ENCODE results near the gene LIPC. TPM values are rescaled to one million over a fixed set of nuclear protein-coding genes. Genes with fewer than 3 reads are reported as not detected.

The LIPC gene
- total RNA-seq, 4 donors from 2014 or later: 0.48 to 8.2 (median 2.6) TPM; not detected in 1

DNA sequence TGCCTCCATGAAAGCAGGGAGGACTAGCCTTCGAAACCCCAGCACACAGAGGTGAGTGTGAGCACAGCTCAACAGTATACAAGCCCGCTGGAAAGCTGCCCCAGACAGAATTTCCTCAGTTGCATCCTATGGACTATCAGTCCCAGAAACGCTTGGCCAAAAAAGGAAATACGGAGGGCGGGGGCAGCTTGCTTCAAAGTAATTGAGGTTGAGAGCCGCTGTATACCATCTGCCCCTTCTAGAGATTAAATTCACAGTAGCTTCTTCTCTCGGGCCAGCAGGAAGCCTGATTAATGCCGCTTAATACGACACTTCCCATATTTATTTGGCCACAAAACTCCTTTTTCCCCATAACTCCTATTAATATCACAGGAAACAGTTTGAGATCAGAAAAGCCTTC, 88.7 kb downstream of the LIPC start:
- intact Hi-C loops (cut with DNase I; ENCODE audit: low total_unique reads) (no loop called here), in situ Hi-C loops (cut with MboI; ENCODE audit: low pct_ligation_motif_present in 1 of 4, low pct_unique_long_range_greater_than_20kb in 1 of 4, low sequenced_read_pairs in 3 of 4) (no loop called here)
- Histone ChIP-seq H3K4me1 (peaks cover 0 to 8% (median 0%) of the 10 kb centered on the region in 4 donors), H3K27me3 (no peaks in the 10 kb centered on the region), H3K4me3 (no peak overlapping the region), H3K9me3 (no peaks in the 10 kb centered on the region), H3K36me3 (no peaks in the 10 kb centered on the region), H3K27ac (no peak overlapping the region)
- WGBS, 2 donors (ENCODE audit: low coverage in 1 of 2): 82% methylated on average over 9 of the region's 9 CpGs; no CpG with 5 or more reads in 1 of the 2 donors
- no peak for DNase-seq
- no peak for TF ChIP-seq EP300 (IDR thresholded peaks at IDR 0.05; ENCODE audit: low read depth)
- TF ChIP-seq, protein P1, sequence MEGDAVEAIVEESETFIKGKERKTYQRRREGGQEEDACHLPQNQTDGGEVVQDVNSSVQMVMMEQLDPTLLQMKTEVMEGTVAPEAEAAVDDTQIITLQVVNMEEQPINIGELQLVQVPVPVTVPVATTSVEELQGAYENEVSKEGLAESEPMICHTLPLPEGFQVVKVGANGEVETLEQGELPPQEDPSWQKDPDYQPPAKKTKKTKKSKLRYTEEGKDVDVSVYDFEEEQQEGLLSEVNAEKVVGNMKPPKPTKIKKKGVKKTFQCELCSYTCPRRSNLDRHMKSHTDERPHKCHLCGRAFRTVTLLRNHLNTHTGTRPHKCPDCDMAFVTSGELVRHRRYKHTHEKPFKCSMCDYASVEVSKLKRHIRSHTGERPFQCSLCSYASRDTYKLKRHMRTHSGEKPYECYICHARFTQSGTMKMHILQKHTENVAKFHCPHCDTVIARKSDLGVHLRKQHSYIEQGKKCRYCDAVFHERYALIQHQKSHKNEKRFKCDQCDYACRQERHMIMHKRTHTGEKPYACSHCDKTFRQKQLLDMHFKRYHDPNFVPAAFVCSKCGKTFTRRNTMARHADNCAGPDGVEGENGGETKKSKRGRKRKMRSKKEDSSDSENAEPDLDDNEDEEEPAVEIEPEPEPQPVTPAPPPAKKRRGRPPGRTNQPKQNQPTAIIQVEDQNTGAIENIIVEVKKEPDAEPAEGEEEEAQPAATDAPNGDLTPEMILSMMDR (IDR thresholded peaks at IDR 0.05): no peak
- TF ChIP-seq POLR2A (IDR thresholded peaks at IDR 0.05): no peak
- TF ChIP-seq POLR2AphosphoS5 (IDR thresholded peaks at IDR 0.05): no peak

DNA sequence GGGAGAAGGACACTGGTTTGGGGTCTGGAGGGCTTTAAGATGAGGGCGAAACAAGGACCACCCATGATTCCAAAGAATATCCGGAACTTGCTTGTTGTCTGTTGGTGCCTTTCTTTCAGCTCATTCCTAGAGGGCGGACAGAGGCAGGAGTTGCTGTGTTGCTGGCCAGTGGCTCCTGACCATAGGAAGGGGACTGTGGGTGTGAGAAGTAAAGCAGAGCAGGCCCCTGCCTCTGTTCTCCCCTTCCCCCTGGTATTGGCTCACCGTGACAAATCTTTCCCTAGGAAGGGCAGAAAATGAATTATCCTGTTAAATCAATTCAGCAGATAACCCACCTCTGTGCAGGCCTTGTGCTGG, 89.1 kb downstream of the LIPC start:
- Histone ChIP-seq H3K9me3 (no peaks in the 10 kb centered on the region), H3K27ac (no peak overlapping the region), H3K4me1 (peaks cover 0 to 8% (median 0%) of the 10 kb centered on the region in 4 donors), H3K27me3 (no peaks in the 10 kb centered on the region), H3K36me3 (no peaks in the 10 kb centered on the region), H3K4me3 (no peak overlapping the region)
- no peak for DNase-seq
- in situ Hi-C loops (cut with MboI; ENCODE audit: low pct_ligation_motif_present in 1 of 4, low pct_unique_long_range_greater_than_20kb in 1 of 4, low sequenced_read_pairs in 3 of 4) (no loop called here), intact Hi-C loops (cut with DNase I; ENCODE audit: low total_unique reads) (no loop called here)
- TF ChIP-seq EP300 (IDR thresholded peaks at IDR 0.05; ENCODE audit: low read depth) (no peak), POLR2AphosphoS5 (IDR thresholded peaks at IDR 0.05) (no peak), POLR2A (IDR thresholded peaks at IDR 0.05) (no peak)
- TF ChIP-seq, protein P1 (IDR thresholded peaks at IDR 0.05): no peak
- 93 to 100% methylated on average over 1 to 4 of the region's 4 CpGs for WGBS, 2 donors (ENCODE audit: low coverage in 1 of 2)

DNA sequence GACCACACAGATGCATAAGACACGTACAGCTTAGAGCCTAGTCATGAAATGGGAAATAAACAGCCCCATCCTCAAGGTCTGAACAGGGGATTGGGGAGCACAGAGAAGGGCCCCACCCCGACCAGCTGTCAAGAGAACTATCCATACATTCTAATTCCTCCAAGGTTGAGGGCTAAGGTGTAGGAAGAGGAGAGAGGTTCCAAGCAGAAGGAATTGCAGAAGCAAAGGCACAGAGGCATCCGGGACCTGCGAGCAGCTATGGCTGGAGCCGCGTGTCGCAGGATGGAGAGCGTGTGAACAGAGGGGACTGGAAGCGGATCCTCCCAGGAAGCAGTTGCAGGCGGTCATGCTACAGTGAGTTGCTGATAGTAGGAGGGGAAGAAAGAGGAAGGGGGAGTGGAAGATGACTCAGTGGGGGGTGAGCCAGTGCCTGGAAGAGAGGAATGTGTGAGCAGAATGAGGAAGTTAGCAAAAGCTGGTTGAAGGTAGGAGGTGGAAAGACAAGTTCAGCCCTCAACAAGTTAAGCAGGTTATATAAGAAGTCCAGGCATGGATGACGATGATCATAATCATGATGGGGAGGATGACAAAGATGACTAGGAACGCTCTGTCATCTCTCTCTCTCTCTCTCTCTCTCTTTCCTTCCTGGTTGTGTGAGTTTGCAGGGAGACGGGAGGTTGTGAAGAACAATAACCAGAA, 89.7 kb downstream of the LIPC start:
- WGBS, 2 donors (ENCODE audit: low coverage in 1 of 2): 75 to 85% methylated on average over 11 to 13 of the region's 13 CpGs
- in situ Hi-C loops (cut with MboI; ENCODE audit: low pct_ligation_motif_present in 1 of 4, low pct_unique_long_range_greater_than_20kb in 1 of 4, low sequenced_read_pairs in 3 of 4) (no loop called here), intact Hi-C loops (cut with DNase I; ENCODE audit: low total_unique reads) (no loop called here)
- Histone ChIP-seq H3K9me3 (no peaks in the 10 kb centered on the region), H3K4me3 (no peak overlapping the region), H3K27ac (no peak overlapping the region), H3K27me3 (no peaks in the 10 kb centered on the region), H3K4me1 (peaks cover 0 to 8% (median 0%) of the 10 kb centered on the region in 4 donors), H3K36me3 (no peaks in the 10 kb centered on the region)
- DNase-seq: no peak
- TF ChIP-seq, protein P1 (IDR thresholded peaks at IDR 0.05): no peak
- TF ChIP-seq POLR2A (IDR thresholded peaks at IDR 0.05): no peak
- no peak for TF ChIP-seq POLR2AphosphoS5 (IDR thresholded peaks at IDR 0.05)
- TF ChIP-seq EP300 (IDR thresholded peaks at IDR 0.05; ENCODE audit: low read depth): no peak

DNA sequence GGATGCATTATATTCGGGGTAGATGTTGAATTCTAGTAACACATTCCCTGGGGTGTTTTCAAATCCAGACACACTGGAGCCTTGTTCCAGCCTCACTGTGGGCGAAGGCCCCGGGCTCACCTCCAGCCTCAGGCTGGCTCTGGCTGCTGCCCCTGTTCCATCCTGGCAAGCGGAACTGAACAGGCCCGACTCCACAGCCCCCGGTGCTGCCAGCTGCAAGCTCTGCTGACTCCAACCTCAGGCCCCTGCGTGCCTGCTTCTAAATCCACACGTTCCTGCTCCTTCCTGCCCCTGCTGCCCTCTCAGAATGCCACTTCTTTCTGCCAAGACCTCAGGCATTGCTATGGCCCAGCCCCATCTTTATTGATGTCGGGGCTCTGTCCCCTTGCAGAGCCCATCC, 90.6 kb downstream of the LIPC start:
- no peak for DNase-seq

More for the DNA sequence above, 90.6 kb downstream of the LIPC start:
- no peak overlapping the region for H3K4me3 ChIP-seq
- H3K27me3 ChIP-seq: no peaks in the 10 kb centered on the region
- WGBS, 2 donors (ENCODE audit: low coverage in 1 of 2): 87 to 92% methylated on average over 6 to 9 of the region's 9 CpGs
- peaks cover 0 to 14% (median 2%) of the 10 kb centered on the region in 4 donors for H3K4me1 ChIP-seq
- TF ChIP-seq EP300 (IDR thresholded peaks at IDR 0.05; ENCODE audit: low read depth) (no peak), POLR2AphosphoS5 (IDR thresholded peaks at IDR 0.05) (no peak)
- no peak overlapping the region for H3K27ac ChIP-seq
- intact Hi-C loops (cut with DNase I; ENCODE audit: low total_unique reads) (no loop called here), in situ Hi-C loops (cut with MboI; ENCODE audit: low pct_ligation_motif_present in 1 of 4, low pct_unique_long_range_greater_than_20kb in 1 of 4, low sequenced_read_pairs in 3 of 4) (no loop called here)
- no peaks in the 10 kb centered on the region for H3K9me3 ChIP-seq
- no peaks in the 10 kb centered on the region for H3K36me3 ChIP-seq
